GM18520 (cell line): Measurements from ENCODE around the gene CFAP157.

Experiments
- ATAC-seq: cut with Tn5 transposase; IDR thresholded peaks from one replicate; pipeline ENCODE4 v1.9.1; 2021; ENCODE audit not compliant: unreplicated experiment

Gene CFAP157

GRCh38 chr9:127706836-127707241, at the start of gene CFAP157:
CFAP157 (plus strand) TSS chr9:127706988; CDS start chr9:127707032, 44 bp downstream.
- no peak for ATAC-seq

- ATAC-seq = no peak
Observed at GRCh38 chr9:127658428-127658827, 48.4 kb upstream of the CFAP157 start.

DNA sequence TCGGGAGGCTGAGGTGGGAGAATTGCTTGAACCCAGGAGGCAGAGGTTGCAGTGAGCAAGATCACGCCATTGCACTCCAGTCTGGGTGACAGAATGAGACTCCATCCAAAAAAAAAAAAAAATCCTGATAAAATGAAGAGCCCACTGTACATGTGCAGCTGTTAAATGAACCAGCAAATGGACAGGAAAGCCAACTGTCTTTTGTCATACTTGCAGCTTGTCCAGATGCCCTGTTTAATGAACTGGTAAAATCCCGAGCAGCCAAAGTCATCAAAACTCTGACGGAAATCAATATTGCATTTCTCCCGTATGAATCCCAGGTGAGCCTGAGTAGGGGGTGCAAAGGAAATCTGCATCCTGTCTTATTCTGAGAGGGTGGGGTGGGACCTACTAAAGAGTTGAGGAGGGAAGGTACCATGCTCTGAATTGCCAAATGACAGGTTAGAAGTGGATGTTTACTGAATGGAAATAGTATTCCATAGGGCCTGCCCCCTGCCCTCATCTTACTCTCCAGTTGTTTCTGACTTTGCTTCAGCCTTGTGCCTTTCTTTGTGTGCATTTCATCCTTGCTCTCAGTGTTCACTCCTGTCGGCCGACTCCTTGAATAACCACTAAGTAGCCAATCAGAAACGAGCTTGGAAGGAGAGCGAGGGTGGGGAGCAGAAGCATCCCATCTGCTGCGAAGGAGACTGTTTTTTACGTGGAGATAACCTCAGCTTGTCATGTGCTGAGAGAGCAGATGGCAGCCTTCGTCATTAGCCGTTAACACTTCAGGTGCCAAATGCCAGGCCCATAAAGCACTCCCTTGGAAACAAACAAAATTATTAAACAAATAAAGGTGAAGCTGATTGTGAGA, 45.7 kb upstream of the CFAP157 start:
- ATAC-seq = no peak

GRCh38 chr9:127662617-127663016, 44.2 kb upstream of the CFAP157 start:
- ATAC-seq = no peak

GRCh38 chr9:127664324-127664677, 42.5 kb upstream of the CFAP157 start:
- ATAC-seq = no peak

DNA sequence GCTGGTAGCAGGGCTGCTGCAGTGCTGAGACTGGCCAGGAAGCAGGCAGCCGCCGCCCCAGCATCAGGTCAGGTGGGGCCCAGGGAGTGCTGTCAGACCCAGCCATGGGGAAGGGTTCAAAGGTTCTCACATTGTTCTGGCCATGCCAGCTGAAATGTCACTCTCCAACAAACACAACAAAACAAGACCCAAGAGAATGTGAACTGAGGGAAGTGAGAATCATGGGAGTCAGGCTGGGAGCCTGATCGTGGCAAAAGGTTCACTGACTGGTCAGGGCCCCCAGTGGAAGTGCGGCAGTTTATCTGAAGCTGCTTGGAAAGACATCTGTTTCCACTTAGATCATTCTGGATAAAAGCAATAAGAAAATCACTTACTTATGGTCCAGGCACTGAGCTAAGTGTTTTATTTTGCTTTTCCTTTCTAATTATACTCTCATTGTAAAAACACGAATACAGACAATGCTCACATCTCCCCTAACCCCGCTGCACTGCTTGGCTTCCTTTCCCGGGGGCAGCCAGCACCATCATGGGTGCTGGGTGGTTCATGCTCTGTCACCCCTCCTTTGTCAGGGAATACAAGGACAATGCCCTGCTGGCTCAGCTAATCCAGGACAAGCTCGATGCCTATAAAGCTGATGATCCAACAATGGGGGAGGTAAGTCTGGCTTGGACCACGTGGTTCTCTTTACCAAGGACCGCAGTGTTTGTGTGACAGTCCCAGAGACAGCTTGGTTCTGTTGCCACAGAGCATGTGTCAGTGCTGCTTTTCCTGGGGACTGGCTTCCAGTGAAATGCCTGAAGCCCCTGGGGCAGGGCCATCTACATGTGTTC, 41.9 kb upstream of the CFAP157 start:
- no peak for ATAC-seq

GRCh38 chr9:127667127-127667844, 39.5 kb upstream of the CFAP157 start:
- ATAC-seq = no peak

- no peak for ATAC-seq
Observed at GRCh38 chr9:127667906-127668305, 38.9 kb upstream of the CFAP157 start.

DNA sequence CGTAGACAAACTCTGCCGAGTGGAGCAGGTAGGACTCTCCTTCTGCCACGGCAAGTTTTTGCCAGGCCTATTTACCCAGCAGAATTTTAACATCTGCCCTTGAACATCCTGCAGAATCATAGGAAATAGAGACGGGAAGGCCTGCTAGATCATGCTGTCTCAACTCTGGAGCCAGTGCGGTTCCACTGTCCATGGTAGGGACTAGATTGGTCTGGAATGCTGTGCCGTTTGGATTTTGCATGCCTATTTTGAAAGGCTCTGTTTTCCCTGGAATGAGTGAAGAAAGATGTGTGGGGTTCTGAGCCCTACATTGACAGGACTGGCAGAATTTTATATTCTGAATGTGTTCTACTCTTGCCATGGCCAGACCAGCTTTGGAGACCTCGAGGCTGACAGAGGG, 33.6 kb upstream of the CFAP157 start:
- ATAC-seq = no peak

DNA sequence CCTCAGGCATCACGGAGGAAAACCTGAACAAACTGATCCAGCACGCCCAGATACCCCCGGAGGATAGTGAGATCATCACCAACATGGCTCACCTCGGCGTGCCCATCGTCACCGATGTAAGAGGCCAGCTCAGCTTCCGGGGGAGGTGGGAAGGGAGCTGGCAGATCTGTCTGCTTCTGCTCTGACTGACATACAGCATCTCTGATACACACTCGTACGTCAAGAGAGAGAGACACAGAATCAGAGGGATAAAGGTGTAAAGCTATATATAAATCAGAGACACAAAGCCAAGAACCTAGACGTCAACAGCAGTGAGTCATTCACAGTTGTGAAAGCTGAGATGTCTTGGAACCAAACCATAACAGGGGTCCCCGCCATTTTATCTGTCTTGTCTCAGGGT, 30.1 kb upstream of the CFAP157 start:
- ATAC-seq = no peak

- no peak for ATAC-seq
Observed at GRCh38 chr9:127679506-127679905, 27.3 kb upstream of the CFAP157 start.

GRCh38 chr9:127680226-127680625, 26.6 kb upstream of the CFAP157 start:
- ATAC-seq = no peak

GRCh38 chr9:127680846-127681245, 25.9 kb upstream of the CFAP157 start:
- no peak for ATAC-seq

DNA sequence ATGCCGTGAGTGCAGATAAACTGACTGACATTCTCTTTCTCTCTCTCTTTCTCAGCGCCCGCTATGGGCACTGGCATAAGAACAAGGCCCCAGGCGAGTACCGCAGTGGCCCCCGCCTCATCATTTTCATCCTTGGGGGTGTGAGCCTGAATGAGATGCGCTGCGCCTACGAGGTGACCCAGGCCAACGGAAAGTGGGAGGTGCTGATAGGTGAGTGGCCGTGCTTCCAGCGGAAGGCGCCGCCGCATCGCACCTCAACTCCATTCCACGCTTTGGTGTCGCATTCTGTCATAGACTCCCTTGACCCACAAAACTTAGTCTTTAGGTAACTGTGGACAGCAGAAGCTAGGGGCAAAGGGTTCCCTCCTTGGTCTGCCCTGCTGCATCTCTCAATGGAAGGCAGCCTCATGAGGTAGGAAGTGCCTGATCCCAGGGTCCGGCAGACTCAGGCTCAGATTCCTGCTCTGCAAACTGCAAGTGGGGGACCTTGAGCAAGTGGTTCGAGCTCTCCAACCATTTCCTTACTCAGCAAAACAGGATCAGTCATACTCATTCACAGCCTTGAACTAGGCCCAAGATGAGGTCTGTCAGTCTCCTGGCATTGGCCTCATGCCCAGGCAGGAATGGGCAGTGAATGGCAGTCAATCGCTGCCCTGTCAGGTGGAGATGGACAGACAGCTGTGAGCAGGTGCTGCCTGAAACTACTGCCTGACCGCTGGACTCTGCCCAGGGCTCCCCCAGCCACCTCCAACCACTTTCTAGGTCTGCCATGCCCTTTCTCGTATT, 24.2 kb upstream of the CFAP157 start:
- ATAC-seq = no peak

GRCh38 chr9:127683723-127684122, 23.1 kb upstream of the CFAP157 start:
- ATAC-seq = no peak

GRCh38 chr9:127684576-127684975, 22.2 kb upstream of the CFAP157 start:
- ATAC-seq = no peak

DNA sequence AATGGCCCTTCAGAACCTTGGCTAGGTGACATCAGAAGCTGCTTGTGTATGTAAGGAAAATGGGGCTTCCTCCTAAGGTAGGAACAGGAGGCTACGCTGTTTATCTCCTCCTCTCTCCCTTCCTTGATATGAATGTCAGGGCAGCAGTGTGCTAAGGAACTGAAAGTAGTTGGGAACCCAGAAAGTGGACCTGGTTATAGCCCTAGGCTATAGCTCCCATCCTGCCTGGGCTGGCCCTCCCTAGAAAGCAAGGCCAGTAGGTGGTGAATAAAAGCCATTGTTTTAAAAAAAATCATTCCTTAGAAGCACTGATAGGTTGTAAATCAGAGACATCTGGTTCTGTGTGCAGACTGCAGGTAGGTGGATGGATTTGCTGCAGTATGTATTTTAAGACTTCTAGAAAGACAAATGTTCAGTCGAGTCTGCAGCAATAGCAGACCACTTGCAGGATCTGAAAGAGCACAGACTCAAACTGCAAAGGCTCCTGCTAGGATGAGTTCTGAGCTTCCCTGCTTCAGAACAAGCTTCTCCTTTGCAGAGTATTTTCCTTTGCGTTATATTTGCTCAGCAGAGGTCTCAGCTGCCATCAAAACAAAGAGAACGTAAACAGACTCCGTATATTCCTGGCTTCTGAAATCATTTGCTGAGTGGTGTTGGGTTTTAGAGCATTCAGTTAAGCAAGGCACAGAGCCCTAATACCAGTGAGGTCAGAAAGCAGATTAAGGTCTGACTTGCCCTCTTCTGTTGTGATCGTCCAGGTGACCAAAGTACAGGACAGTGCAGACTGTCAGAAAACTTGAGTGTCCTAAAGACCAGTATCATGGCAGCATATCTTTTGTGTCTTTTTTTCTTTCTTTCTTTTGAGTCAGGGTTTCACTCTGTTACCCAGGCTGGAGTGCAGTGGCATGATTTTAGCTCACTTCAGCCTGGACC, 20.1 kb upstream of the CFAP157 start:
- no peak for ATAC-seq

DNA sequence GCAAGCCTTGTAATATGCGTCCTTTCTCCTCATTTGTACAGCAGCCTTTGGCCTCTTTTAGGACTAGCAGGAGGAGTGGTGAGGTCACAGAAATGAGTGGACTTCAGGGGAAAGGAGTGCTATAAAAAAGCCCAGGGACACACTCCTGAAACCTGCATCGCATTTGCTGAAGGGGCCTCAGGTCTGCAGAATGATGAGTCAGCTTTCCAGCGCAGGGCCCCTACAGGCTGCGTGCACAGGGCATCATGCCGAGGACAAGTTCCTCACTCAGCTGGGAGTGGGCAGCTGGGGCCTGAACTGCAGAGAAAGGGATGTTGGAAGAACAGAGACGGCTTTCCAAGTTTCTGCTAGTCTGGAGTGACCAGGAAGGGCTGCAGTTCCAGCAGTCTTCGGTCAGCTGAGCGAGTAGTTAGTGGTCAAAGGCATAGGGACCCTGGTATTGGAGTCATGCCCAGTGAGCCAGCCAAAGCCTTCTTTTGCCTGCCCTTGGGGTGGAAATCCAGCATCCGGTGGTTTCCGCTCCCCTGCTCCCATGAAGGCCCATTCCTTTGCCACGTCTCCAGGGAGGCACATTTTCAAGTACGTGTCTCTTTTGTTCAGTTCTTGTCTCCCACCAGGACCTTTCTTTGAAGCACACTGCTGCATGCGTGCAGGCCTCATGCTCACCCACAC, 17.3 kb upstream of the CFAP157 start:
- no peak for ATAC-seq

DNA sequence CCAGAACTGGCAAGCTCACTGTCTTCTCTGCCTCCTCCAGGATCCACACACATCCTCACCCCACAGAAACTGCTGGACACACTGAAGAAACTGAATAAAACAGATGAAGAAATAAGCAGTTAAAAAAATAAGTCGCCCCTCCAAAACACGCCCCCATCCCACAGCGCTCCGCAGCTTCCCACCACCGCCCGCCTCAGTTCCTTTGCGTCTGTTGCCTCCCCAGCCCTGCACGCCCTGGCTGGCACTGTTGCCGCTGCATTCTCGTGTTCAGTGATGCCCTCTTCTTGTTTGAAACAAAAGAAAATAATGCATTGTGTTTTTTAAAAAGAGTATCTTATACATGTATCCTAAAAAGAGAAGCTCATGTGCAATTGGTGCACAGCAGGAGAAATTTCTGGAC, 16.1 kb upstream of the CFAP157 start:
- ATAC-seq = no peak
